Mammary epithelial cell (primary cell): Measurements from ENCODE around the gene GRB10.

Source experiments
- EZH2 ChIP-seq: IDR thresholded peaks from 2 replicates; pipeline ENCODE4 v1.6.1; 2012; ENCODE audit warnings: low read length, inconsistent platforms, borderline replicate concordance
- TF ChIP-seq, protein P1 (sequence below), 2 donors: IDR thresholded peaks in 1 of 2; conservative IDR thresholded peaks in 1 of 2; 2 replicates each; pipeline ENCODE4 v1.5.1; 2011 to 2012; ENCODE audit warnings: inconsistent platforms in 2 of 2, low read length in 2 of 2, mild to moderate bottlenecking in 2 of 2, control low read depth in 1 of 2, low read depth in 1 of 2; ENCODE audit not compliant: insufficient read depth in 1 of 2; ENCODE audit errors: extremely low read depth in 1 of 2

DNA sequence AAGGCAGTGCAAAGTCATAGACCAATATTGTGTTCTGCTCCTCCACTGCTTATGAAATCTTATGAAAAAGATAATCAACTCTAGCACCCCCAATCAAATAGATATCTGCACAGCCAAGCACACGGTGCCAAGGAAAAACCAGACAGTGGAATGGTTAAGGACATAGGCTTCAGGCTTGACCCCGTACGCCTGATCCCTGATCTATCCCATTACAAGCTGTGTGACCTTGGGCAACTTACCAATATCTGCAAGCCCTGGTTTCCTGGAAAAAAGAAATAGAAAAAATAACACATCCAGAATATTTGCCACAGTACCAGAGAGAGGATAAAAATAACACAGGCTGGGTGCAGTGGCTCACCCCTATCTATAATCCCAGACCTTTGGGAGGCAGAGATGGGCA lies 56.9 kb downstream of the GRB10 start:
- TF ChIP-seq, protein P1, sequence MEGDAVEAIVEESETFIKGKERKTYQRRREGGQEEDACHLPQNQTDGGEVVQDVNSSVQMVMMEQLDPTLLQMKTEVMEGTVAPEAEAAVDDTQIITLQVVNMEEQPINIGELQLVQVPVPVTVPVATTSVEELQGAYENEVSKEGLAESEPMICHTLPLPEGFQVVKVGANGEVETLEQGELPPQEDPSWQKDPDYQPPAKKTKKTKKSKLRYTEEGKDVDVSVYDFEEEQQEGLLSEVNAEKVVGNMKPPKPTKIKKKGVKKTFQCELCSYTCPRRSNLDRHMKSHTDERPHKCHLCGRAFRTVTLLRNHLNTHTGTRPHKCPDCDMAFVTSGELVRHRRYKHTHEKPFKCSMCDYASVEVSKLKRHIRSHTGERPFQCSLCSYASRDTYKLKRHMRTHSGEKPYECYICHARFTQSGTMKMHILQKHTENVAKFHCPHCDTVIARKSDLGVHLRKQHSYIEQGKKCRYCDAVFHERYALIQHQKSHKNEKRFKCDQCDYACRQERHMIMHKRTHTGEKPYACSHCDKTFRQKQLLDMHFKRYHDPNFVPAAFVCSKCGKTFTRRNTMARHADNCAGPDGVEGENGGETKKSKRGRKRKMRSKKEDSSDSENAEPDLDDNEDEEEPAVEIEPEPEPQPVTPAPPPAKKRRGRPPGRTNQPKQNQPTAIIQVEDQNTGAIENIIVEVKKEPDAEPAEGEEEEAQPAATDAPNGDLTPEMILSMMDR (conservative IDR thresholded peaks at IDR 0.05 in 1 of 2, IDR thresholded peaks at IDR 0.05 in 1 of 2; ENCODE audit: extremely low read depth in 1 of 2, insufficient read depth in 1 of 2, low read depth in 1 of 2, low read length in 2 of 2): no peak
- TF ChIP-seq EZH2: no peak
